WERI-Rb-1 (cell line): ENCODE data around the gene CXCL1.

Source experiments
- DNase-seq: peaks from one replicate; pipeline ENCODE4 v3.0.0-alpha.2; 2020
- H3K27ac ChIP-seq: fragments of 250-450 bp; sonication (Bioruptor Pico); 2 replicates; pipeline ENCODE4 v1.5.1; 2020; ENCODE audit warnings: mild to moderate bottlenecking, moderate library complexity
- H3K27me3 ChIP-seq: fragments of 250-450 bp; sonication (Bioruptor Pico); 2 replicates; pipeline ENCODE4 v1.5.1; 2021; ENCODE audit warnings: mild to moderate bottlenecking, low read depth, moderate library complexity; ENCODE audit not compliant: insufficient read depth, severe bottlenecking
- H3K36me3 ChIP-seq: fragments of 250-450 bp; sonication (Bioruptor Pico); 2 replicates; pipeline ENCODE4 v1.5.1; 2020; ENCODE audit warnings: mild to moderate bottlenecking, moderate library complexity
- H3K4me3 ChIP-seq: 2 replicates; pipeline ENCODE4 v1.5.1; 2011; ENCODE audit warnings: low read depth, mild to moderate bottlenecking, control low read depth, low read length
- H3K9me3 ChIP-seq: fragments of 250-450 bp; sonication (Bioruptor Pico); 2 replicates; pipeline ENCODE4 v1.5.1; 2021; ENCODE audit warnings: mild to moderate bottlenecking, moderate library complexity; ENCODE audit not compliant: severe bottlenecking
- TF ChIP-seq, protein P1 (sequence below): IDR thresholded peaks from 2 replicates; pipeline ENCODE4 v1.5.1; 2011; ENCODE audit warnings: low read depth, mild to moderate bottlenecking, control low read depth, inconsistent platforms, low read length

The CXCL1 gene

DNA sequence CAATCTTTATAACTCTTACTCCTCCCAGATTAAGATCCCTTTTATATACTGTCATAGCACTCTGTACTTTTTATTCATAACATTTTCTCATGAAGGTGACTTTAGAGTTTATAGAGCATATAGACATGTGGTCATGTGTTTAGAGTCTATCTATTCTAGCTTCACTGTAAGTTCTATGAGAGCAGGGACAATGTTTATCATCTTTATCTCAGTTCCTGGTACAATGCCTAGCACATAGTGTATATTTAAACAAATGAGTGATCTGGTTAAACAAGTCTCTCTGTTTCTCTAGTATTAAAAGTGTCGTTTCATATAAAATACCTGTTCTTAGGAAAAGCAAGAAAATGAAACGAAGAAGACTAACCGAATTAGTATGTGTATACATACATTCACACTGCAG is 29.5 kb upstream of the CXCL1 start:
- no peak for DNase-seq
- Histone ChIP-seq H3K9me3 (no peaks in the 10 kb centered on the region), H3K4me3 (no peak overlapping the region), H3K36me3 (no peaks in the 10 kb centered on the region), H3K27me3 (no peaks in the 10 kb centered on the region), H3K27ac (no peak overlapping the region)
- TF ChIP-seq, protein P1, sequence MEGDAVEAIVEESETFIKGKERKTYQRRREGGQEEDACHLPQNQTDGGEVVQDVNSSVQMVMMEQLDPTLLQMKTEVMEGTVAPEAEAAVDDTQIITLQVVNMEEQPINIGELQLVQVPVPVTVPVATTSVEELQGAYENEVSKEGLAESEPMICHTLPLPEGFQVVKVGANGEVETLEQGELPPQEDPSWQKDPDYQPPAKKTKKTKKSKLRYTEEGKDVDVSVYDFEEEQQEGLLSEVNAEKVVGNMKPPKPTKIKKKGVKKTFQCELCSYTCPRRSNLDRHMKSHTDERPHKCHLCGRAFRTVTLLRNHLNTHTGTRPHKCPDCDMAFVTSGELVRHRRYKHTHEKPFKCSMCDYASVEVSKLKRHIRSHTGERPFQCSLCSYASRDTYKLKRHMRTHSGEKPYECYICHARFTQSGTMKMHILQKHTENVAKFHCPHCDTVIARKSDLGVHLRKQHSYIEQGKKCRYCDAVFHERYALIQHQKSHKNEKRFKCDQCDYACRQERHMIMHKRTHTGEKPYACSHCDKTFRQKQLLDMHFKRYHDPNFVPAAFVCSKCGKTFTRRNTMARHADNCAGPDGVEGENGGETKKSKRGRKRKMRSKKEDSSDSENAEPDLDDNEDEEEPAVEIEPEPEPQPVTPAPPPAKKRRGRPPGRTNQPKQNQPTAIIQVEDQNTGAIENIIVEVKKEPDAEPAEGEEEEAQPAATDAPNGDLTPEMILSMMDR: no peak

GRCh38 chr4:73841243-73841925 is 27.8 kb upstream of the CXCL1 start:
- H3K36me3 ChIP-seq: no peaks in the 10 kb centered on the region
- TF ChIP-seq, protein P1: no peak
- no peaks in the 10 kb centered on the region for H3K9me3 ChIP-seq
- DNase-seq: no peak
- H3K27me3 ChIP-seq: no peaks in the 10 kb centered on the region
- H3K4me3 ChIP-seq: no peak overlapping the region
- no peak overlapping the region for H3K27ac ChIP-seq

DNA sequence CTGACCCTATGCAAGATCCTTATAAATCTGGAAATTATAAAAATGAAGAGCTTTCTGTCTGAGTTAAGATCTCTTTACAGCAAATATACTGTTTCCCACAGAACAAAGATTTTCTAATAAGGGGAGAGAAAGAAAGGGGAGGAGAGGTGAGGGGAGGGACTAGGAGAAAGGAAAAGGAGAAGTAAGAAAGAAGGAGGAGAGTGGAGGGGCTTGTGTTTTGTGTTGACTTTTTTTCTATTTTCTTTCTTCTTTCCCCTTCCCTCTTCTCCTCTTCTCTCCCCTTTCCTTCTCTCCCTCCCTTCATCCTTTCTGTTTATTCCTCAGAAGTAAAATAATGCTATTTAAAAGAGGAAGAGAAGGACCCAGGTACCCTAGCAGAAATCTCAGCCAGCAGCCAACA is 26.5 kb upstream of the CXCL1 start:
- Histone ChIP-seq H3K36me3 (no peaks in the 10 kb centered on the region), H3K27ac (no peak overlapping the region), H3K4me3 (no peak overlapping the region), H3K27me3 (no peaks in the 10 kb centered on the region), H3K9me3 (no peaks in the 10 kb centered on the region)
- TF ChIP-seq, protein P1: no peak
- no peak for DNase-seq

DNA sequence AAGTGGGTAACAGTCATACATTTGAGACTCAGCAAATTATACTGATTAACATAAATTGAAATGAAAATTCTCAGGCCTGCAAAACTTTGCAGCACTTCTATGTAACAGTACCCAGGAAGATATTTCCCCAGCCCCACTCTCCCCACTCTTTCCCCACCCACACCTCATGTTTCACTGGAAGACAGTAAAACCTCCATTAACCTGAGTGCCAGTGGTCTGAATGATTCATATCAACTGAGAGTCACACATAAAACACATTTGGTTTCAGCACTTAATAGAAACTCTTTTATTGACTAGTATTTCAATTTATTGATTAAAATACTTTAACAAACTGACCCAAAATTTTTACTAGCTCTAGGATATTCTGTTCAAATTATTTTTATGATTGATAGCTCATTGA is 25.8 kb upstream of the CXCL1 start:
- Histone ChIP-seq H3K27ac (no peak overlapping the region), H3K36me3 (no peaks in the 10 kb centered on the region), H3K9me3 (no peaks in the 10 kb centered on the region), H3K4me3 (no peak overlapping the region), H3K27me3 (no peaks in the 10 kb centered on the region)
- no peak for DNase-seq
- TF ChIP-seq, protein P1: no peak

GRCh38 chr4:73844345-73844744 is 24.8 kb upstream of the CXCL1 start:
- H3K36me3 ChIP-seq: no peaks in the 10 kb centered on the region
- H3K4me3 ChIP-seq: no peak overlapping the region
- H3K27me3 ChIP-seq: no peaks in the 10 kb centered on the region
- H3K27ac ChIP-seq: no peak overlapping the region
- no peak for DNase-seq
- TF ChIP-seq, protein P1: no peak
- H3K9me3 ChIP-seq: no peaks in the 10 kb centered on the region

- no peaks in the 10 kb centered on the region for H3K36me3 ChIP-seq
- TF ChIP-seq, protein P1: no peak
- DNase-seq: no peak
- no peak overlapping the region for H3K27ac ChIP-seq
- H3K27me3 ChIP-seq: no peaks in the 10 kb centered on the region
- H3K9me3 ChIP-seq: no peaks in the 10 kb centered on the region
- no peak overlapping the region for H3K4me3 ChIP-seq
Measured at GRCh38 chr4:73844806-73845205, 24.4 kb upstream of the CXCL1 start.
